Prostate gland (tissue), 2 donors: ENCODE data around the gene GABRB2. TPM values are rescaled to one million over a fixed set of nuclear protein-coding genes. Genes with fewer than 3 reads are reported as not detected.
"Not testable (repeated sequence)": the region's sequence is repeated elsewhere in the genome, so short reads cannot be mapped to it uniquely, and the experiment has no call there.

Experiments used
- DNase-seq: peaks from one replicate; pipeline ENCODE4 v3.0.0-alpha.2; 2019; ENCODE audit warnings: low spot score
- H3K27ac ChIP-seq, 2 donors: fragments of 200-600 bp; sonication (generic); 2 replicates each; pipeline ENCODE4 v1.5.1; 2017 to 2019
- H3K27me3 ChIP-seq: fragments of 200-600 bp; sonication (generic); replicated peaks from 2 replicates; pipeline ENCODE4 v1.5.1; 2019; ENCODE audit not compliant: insufficient read depth
- H3K36me3 ChIP-seq, 2 donors: fragments of 200-600 bp; sonication (generic); 1 replicate in 1 of 2; 2 replicates in 1 of 2; pipeline versions ENCODE4 v1.5.1 to v1.8.1; 2017 to 2019
- H3K4me1 ChIP-seq: fragments of 200-600 bp; sonication (generic); replicated peaks from 2 replicates; pipeline ENCODE4 v1.5.1; 2019
- H3K4me3 ChIP-seq, 2 donors: fragments of 200-600 bp; sonication (generic); 2 replicates each; pipeline ENCODE4 v1.5.1; 2017 to 2019
- H3K9me3 ChIP-seq: fragments of 200-600 bp; sonication (generic); 2 replicates; pipeline ENCODE4 v1.5.1; 2017
- CTCF ChIP-seq, 4 experiments: fragments of 200-600 bp in 2 of 4; fragments of 450-650 bp in 2 of 4; sonication (generic) in 2 of 4; IDR thresholded peaks; 1 replicate in 3 of 4; 2 replicates in 1 of 4; pipeline ENCODE4 v1.5.1; 2016 to 2019; ENCODE audit warnings: antibody characterized with exemption in 4 of 4, mild to moderate bottlenecking in 2 of 4, moderate library complexity in 2 of 4
- POLR2A ChIP-seq: fragments of 450-650 bp; IDR thresholded peaks from one replicate; pipeline ENCODE4 v1.6.1; 2016; ENCODE audit warnings: antibody characterized with exemption, mild to moderate bottlenecking
- POLR2AphosphoS5 ChIP-seq: sonication (generic); formaldehyde crosslinking; IDR thresholded peaks from one replicate; pipeline ENCODE4 v1.6.1; 2017; ENCODE audit warnings: antibody characterized with exemption
- WGBS: methylation state at CpG from one replicate; pipeline ENCODE4 v1.1.5; 2018; 5-methylcytosine and 5-hydroxymethylcytosine counted together
- intact Hi-C: fragments of 100-400 bp; cut with DNase I; formaldehyde crosslinking; loops from one replicate; pipeline ENCODE4 v1.14.2; 2022
- total RNA-seq, 2 donors: library from RNA; depleted of rRNA; stranded (reverse); fragments of >200 nt; gene quantifications; one replicate each; pipeline ENCODE4 v1.1.0, GENCODE V29; 2016

Gene GABRB2
- total RNA-seq, 2 donors from 2014 or later = 1.1 TPM; not detected in 1

- intact Hi-C loops = no loop called here
These were observed 244.0 kb downstream of the GABRB2 start for GRCh38 chr5:161302559-161302958.

GRCh38 chr5:161301586-161301985, 244.9 kb downstream of the GABRB2 start:
- intact Hi-C loops = no loop called here
- WGBS = 89% methylated on average over 2 of the region's 2 CpGs
- H3K4me3 ChIP-seq = no peak overlapping the region

More at GRCh38 chr5:161302559-161302958, 244.0 kb downstream of the GABRB2 start:
- 93% methylated on average over 1 of the region's 1 CpG for WGBS
- Histone ChIP-seq H3K27me3 (no peaks in the 10 kb centered on the region), H3K9me3 (no peaks in the 10 kb centered on the region), H3K36me3 (no peaks in the 10 kb centered on the region), H3K4me1 (no peaks in the 10 kb centered on the region), H3K4me3 (no peak overlapping the region), H3K27ac (no peak overlapping the region)
- TF ChIP-seq POLR2A (no peak), CTCF (IDR thresholded peaks at IDR 0.05) (no peak), POLR2AphosphoS5 (no peak)
- DNase-seq = no peak

GRCh38 chr5:161299053-161299452, 247.5 kb downstream of the GABRB2 start:
- WGBS = 97% methylated on average over 3 of the region's 3 CpGs
- TF ChIP-seq CTCF (IDR thresholded peaks at IDR 0.05) (no peak), POLR2AphosphoS5 (no peak)
- no peaks in the 10 kb centered on the region for H3K27me3 ChIP-seq
- DNase-seq = no peak
- intact Hi-C loops = no loop called here
- no peak overlapping the region for H3K27ac ChIP-seq
- no peaks in the 10 kb centered on the region for H3K9me3 ChIP-seq
- no peaks in the 10 kb centered on the region for H3K36me3 ChIP-seq
- H3K4me3 ChIP-seq = no peak overlapping the region
- H3K4me1 ChIP-seq = no peaks in the 10 kb centered on the region

More at GRCh38 chr5:161301586-161301985, 244.9 kb downstream of the GABRB2 start:
- Histone ChIP-seq H3K27me3 (no peaks in the 10 kb centered on the region), H3K27ac (no peak overlapping the region), H3K36me3 (no peaks in the 10 kb centered on the region), H3K4me1 (no peaks in the 10 kb centered on the region), H3K9me3 (no peaks in the 10 kb centered on the region)
- no peak for DNase-seq
- TF ChIP-seq CTCF (IDR thresholded peaks at IDR 0.05) (no peak), POLR2A (no peak), POLR2AphosphoS5 (no peak)

GRCh38 chr5:161297388-161297787, 249.1 kb downstream of the GABRB2 start:
- H3K36me3 ChIP-seq, H3K9me3 ChIP-seq, H3K4me3 ChIP-seq, DNase-seq, H3K4me1 ChIP-seq, H3K27me3 ChIP-seq, intact Hi-C loops, H3K27ac ChIP-seq: not testable (repeated sequence)
- 90% methylated on average over 2 of the region's 2 CpGs for WGBS

GRCh38 chr5:161295721-161296250, 250.7 kb downstream of the GABRB2 start:
- Histone ChIP-seq H3K4me1 (no peaks in the 10 kb centered on the region), H3K27ac (no peak overlapping the region), H3K4me3 (no peak overlapping the region), H3K27me3 (no peaks in the 10 kb centered on the region), H3K9me3 (no peaks in the 10 kb centered on the region), H3K36me3 (no peaks in the 10 kb centered on the region)
- DNase-seq = no peak
- intact Hi-C loops = no loop called here
- TF ChIP-seq POLR2A (no peak), CTCF (IDR thresholded peaks at IDR 0.05) (no peak), POLR2AphosphoS5 (no peak)
